Heart right ventricle (tissue), 16 donors: ENCODE results near the gene FBXO44. TPM values are rescaled to one million over a fixed set of nuclear protein-coding genes. Genes with fewer than 3 reads are reported as not detected.
"Not testable (repeated sequence)": the region's sequence is repeated elsewhere in the genome, so short reads cannot be mapped to it uniquely, and the experiment has no call there.

ENCODE experiments used
- ATAC-seq, 8 donors: fragments of 200-7000 bp; cut with Tn5 transposase; one replicate each; pipeline ENCODE4 v1.9.1; 2020; ENCODE audit warnings: mild to moderate bottlenecking in 8 of 8, moderate library complexity in 8 of 8, moderate number of reproducible peaks in 1 of 8
- DNase-seq, 2 donors: peaks; one replicate each; pipeline ENCODE4 v3.0.0-alpha.2; 2020
- H3K27ac ChIP-seq, 10 donors: fragments of 200-600 bp; sonication (generic) in 2 of 10; one replicate each; pipeline versions ENCODE4 v1.5.0 to v1.8.0; 2020 to 2022; ENCODE audit warnings: mild to moderate bottlenecking in 3 of 10
- H3K27me3 ChIP-seq, 7 donors: fragments of 200-600 bp; one replicate each; pipeline ENCODE4 v1.8.0; 2021 to 2022; ENCODE audit warnings: mild to moderate bottlenecking in 2 of 7
- H3K36me3 ChIP-seq, 9 donors: fragments of 200-600 bp; sonication (generic) in 1 of 9; one replicate each; pipeline versions ENCODE4 v1.5.0 to v1.8.0; 2020 to 2022; ENCODE audit warnings: mild to moderate bottlenecking in 2 of 9
- H3K4me1 ChIP-seq, 9 donors: fragments of 200-600 bp; sonication (generic) in 1 of 9; one replicate each; pipeline versions ENCODE4 v1.5.0 to v1.8.0; 2020 to 2022; ENCODE audit warnings: mild to moderate bottlenecking in 4 of 9
- H3K4me3 ChIP-seq, 10 donors: fragments of 200-600 bp; sonication (generic) in 2 of 10; one replicate each; pipeline versions ENCODE4 v1.5.0 to v1.8.0; 2020 to 2022; ENCODE audit warnings: mild to moderate bottlenecking in 7 of 10, moderate library complexity in 2 of 10
- H3K9me3 ChIP-seq, 11 donors: fragments of 200-600 bp in 10 of 11; sonication (generic) in 2 of 11; one replicate each; pipeline versions ENCODE4 v1.5.0 to v1.8.0; 2013 to 2022; ENCODE audit warnings: mild to moderate bottlenecking in 2 of 11, control low read depth in 1 of 11, moderate library complexity in 1 of 11
- whole genome bisulfite sequencing, 2 donors: extraction: QIAGEN DNeasy Blood & Tissue Kit; methylation state at CpG; one replicate each; pipeline ENCODE4 v1.1.7; 2013; ENCODE audit warnings: inconsistent platforms in 1 of 2; 5-methylcytosine and 5-hydroxymethylcytosine counted together
- intact Hi-C, 10 donors: fragments of 100-400 bp; cut with DNase I; formaldehyde crosslinking; loops; one replicate each; pipeline versions ENCODE4 v1.11.1 to v1.14.2; 2022
- long read RNA-seq, 3 donors: library from polyadenylated mRNA; unstranded; transcript quantifications; one replicate each; pipeline ENCODE4 v2.0.0, GENCODE V29; 2020 to 2021
- polyA plus RNA-seq, 2 donors: library from polyadenylated mRNA; stranded (reverse); fragments of 200-250 nt; gene quantifications; one replicate each; pipeline ENCODE4 v1.2.3, GENCODE V29; 2013
- total RNA-seq, 10 donors: library from RNA; stranded (reverse); fragmentation: NEBNext Ultra II Directional in 3 of 10; extraction: Animal tissue kit (Norgen Biotek cat#: 25700) in 3 of 10; gene quantifications; one replicate each; pipeline versions ENCODE4 v1.2.1 to v1.2.4, GENCODE V29; 2021 to 2023
- TF ChIP-seq, protein P1 (sequence below), 9 donors: fragments of 200-600 bp; sonication (generic) in 2 of 9; IDR thresholded peaks; one replicate each; pipeline versions ENCODE4 v1.5.0 to v1.8.0; 2021 to 2022; ENCODE audit warnings: antibody characterized with exemption in 9 of 9, mild to moderate bottlenecking in 5 of 9, moderate library complexity in 1 of 9
- donor health status: Arrhythmogenic right ventricular cardiomyopathy.
- donor health status: ischemic (EF 13 %, LVEDD 7.1; RV severe dilation, severe dysfunction).
- donor health status: healthy with polysubstance abuse.
- donor health status: DM: no; HTN: yes; CAD: no.
- donor health status: DM: no; HTN: no; CAD: no.
- donor health status: ischemic (EF 25% LVEDD 6.9; RV normal size, moderate dysfunction).
- donor health status: ischemic (EF 25% LVEDD 5.7; RV mildly dilated, moderate dysfunction).
- donor health status: healthy.
- donor health status: DM: yes; HTN: yes; CAD: no.
- donor health status: Ischemic cardiomyopathy.
- donor health status: ischemic (EF 35%, LVEDD 5.7; RV mildly dilated, moderate dysfunction).
- donor health status: nonischemic (EF 11% LVEDD 7.7; RV severe dilation, severe dysfunction).
- donor health status: DM: yes; HTN: yes; CAD: no.
- donor health status: PGD.
- donor health status: ischemic (EF 29% LVEDD 5.4; RV normal size, mild dysfunction).
- donor health status: nonischemic (EF 23%, LVEDD 6.1; RV moderate dilation, normal function).

FBXO44 gene, protein sequence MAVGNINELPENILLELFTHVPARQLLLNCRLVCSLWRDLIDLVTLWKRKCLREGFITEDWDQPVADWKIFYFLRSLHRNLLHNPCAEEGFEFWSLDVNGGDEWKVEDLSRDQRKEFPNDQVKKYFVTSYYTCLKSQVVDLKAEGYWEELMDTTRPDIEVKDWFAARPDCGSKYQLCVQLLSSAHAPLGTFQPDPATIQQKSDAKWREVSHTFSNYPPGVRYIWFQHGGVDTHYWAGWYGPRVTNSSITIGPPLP
- total RNA-seq (10 to 100 TPM; 10.1 to 17.7 (median 15.8) TPM), polyA plus RNA-seq (10 to 100 TPM; 14.6 to 28.2 TPM)
- long read RNA-seq, donor 1, transcript FBXO44-204 (5 exons, 1,734 nt): major isoform, 13 of 39 reads
- long read RNA-seq, donor 1, transcript FBXO44-202 (6 exons, 2,903 nt): minor isoform, 7 of 39 reads
- long read RNA-seq, donor 1, partial matches to known transcripts: 12 of 39 reads
- long read RNA-seq, donor 1, other reads (novel, unspliced or antisense): 6 of 39 reads
- long read RNA-seq, donor 2, transcript FBXO44-204 (5 exons, 1,734 nt): major isoform, 8 of 26 reads
- long read RNA-seq, donor 2, transcript FBXO44-202 (6 exons, 2,903 nt): minor isoform, 5 of 26 reads
- long read RNA-seq, donor 2, partial matches to known transcripts: 4 of 26 reads
- long read RNA-seq, donor 2, other reads (novel, unspliced or antisense): 8 of 26 reads
- long read RNA-seq, donor 3, transcript FBXO44-204 (5 exons, 1,734 nt): minor isoform, 9 of 36 reads
- long read RNA-seq, donor 3, transcript FBXO44-202 (6 exons, 2,903 nt): major isoform, 10 of 36 reads
- long read RNA-seq, donor 3, partial matches to known transcripts: 7 of 36 reads
- long read RNA-seq, donor 3, other reads (novel, unspliced or antisense): 7 of 36 reads

DNA sequence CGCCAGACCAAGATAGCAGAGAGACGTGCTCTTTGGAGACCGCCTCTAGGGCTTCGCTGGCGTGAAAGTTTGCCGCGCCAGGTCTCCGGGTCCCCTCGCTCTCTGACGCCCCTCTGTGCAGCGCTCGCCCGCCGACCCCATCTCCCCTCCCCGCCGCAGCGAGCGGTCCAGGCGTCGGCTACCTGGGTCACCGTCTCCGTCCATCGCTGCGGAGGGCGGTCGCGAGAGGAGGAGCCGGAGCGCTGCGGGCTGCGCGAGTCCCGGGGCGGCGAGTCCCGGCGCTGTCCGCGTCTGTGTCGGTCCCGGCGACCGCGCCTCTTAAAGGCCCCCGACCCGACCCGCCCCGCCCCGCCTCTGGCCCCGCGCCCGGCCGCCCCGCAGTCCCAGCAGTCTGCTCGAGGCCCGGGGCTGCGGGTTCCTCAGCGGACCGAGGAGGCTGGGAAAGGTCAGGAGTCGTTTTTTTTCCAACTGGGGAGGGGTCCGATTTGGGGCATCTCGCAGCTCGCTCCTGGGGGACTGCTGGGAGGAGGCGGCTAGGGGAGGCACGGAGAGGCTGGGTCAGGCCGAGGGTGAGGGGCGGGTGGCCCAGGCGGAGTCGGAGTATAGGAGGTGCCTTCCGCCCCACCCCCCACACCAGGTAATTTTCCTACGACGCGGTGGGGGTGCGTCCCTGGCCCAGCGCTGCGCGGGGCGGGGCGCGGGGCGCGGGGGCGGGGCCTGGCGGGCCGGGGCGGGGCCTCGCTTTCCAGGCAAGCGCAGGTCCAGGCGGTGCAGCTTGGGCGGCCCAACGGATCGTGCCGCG lies at the start of gene FBXO44, which contains the start of gene FBXO2:
TSS of gene FBXO44 (plus strand) at position 741 of the 802 bp plus-strand sequence. CDS start 959 bp downstream, outside the sequence.
TSS of gene FBXO2 (minus strand) at position 293 of the 802 bp plus-strand sequence. CDS start at position 204, 89 bp downstream.
- WGBS, 2 donors: 2 to 4% methylated on average over 80 to 94 of the region's 94 CpGs
- DNase-seq (peak; percentile 34 to 61), ATAC-seq (peak; percentile 23 to 82 (median 58))
- H3K36me3 ChIP-seq: peaks cover 0 to 24% (median 3%) of the 10 kb centered on the region in 9 donors
- peak within 1 kb of the TSS in 5 of 10 donors; percentile 15 to 66 (median 50) for H3K27ac ChIP-seq
- H3K9me3 ChIP-seq: no peaks in the 10 kb centered on the region
- peaks cover 4 to 34% (median 20%) of the 10 kb centered on the region in 9 donors for H3K4me1 ChIP-seq
- H3K4me3 ChIP-seq: peak within 1 kb of the TSS; percentile 33 to 77 (median 66)
- TF ChIP-seq, protein P1, sequence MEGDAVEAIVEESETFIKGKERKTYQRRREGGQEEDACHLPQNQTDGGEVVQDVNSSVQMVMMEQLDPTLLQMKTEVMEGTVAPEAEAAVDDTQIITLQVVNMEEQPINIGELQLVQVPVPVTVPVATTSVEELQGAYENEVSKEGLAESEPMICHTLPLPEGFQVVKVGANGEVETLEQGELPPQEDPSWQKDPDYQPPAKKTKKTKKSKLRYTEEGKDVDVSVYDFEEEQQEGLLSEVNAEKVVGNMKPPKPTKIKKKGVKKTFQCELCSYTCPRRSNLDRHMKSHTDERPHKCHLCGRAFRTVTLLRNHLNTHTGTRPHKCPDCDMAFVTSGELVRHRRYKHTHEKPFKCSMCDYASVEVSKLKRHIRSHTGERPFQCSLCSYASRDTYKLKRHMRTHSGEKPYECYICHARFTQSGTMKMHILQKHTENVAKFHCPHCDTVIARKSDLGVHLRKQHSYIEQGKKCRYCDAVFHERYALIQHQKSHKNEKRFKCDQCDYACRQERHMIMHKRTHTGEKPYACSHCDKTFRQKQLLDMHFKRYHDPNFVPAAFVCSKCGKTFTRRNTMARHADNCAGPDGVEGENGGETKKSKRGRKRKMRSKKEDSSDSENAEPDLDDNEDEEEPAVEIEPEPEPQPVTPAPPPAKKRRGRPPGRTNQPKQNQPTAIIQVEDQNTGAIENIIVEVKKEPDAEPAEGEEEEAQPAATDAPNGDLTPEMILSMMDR (IDR thresholded peaks at IDR 0.05): no peak
- intact Hi-C loops: loop anchor here in 3 of 10 donors (5.0 kb wide), 2 partner anchors 63 to 68 kb away; no protein-coding TSS in a partner anchor
- peaks cover 3 to 42% (median 15%) of the 10 kb centered on the region in 7 donors for H3K27me3 ChIP-seq

DNA sequence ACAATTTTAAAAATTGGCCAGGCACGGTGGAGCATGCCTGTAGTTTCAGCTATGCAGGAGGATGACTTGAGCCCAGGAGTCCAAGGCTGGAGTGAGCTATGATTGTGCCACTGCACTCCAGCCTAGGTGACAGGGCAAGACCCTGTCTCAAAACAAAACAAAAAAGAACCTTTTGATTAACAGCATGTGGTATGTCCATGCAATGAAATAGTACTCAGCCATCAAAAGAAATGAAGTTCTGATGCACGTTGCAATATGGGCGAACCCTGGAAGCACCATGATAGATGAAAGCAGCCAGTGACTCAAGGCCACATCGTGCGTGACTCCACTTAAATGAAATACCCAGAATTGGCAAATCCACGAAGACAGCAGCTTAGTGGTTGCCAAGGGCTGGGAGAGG lies 47.9 kb upstream of the FBXO44 start:
- no peaks in the 10 kb centered on the region for H3K4me1 ChIP-seq
- intact Hi-C loops: no loop called here
- no peak overlapping the region for H3K27ac ChIP-seq
- no peaks in the 10 kb centered on the region for H3K36me3 ChIP-seq
- H3K27me3 ChIP-seq: peaks cover 0 to 13% (median 10%) of the 10 kb centered on the region in 7 donors
- ATAC-seq: no peak
- TF ChIP-seq, protein P1 (IDR thresholded peaks at IDR 0.05): no peak
- WGBS, 2 donors: 79 to 91% methylated on average over 6 of the region's 6 CpGs
- no peak overlapping the region for H3K4me3 ChIP-seq
- peaks cover 0 to 5% (median 0%) of the 10 kb centered on the region in 11 donors for H3K9me3 ChIP-seq
- no peak for DNase-seq

DNA sequence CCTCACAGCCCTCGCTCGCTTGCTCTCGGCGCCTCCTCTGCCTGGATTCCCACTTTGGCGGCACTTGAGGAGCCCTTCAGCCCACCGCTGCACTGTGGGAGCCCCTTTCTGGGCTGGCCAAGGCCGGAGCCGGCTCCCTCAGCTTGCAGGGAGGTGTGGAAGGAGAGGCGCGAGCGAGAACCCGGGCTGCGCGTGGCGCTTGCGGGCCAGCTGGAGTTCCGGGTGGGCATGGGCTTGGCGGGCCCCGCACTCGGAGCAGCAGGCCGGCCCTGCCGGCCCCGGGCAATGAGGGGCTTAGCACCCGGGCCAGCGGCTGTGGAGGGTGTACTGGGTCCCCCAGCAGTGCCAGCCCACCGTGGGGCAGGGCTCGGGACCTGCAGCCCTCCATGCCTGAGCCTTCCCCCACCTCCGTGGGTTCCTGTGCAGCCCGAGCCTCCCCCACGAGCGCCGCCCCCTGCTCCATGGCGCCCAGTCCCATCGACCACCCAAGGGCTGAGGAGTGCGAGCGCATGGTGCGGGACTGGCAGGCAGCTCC lies 46.0 kb upstream of the FBXO44 start:
- intact Hi-C loops, H3K4me1 ChIP-seq, H3K9me3 ChIP-seq, H3K4me3 ChIP-seq, H3K36me3 ChIP-seq, H3K27ac ChIP-seq, ATAC-seq, DNase-seq: not testable (repeated sequence)
- WGBS, 2 donors: 94 to 97% methylated on average over 24 to 31 of the region's 37 CpGs
- peaks cover 0 to 15% (median 0%) of the 10 kb centered on the region in 7 donors for H3K27me3 ChIP-seq

DNA sequence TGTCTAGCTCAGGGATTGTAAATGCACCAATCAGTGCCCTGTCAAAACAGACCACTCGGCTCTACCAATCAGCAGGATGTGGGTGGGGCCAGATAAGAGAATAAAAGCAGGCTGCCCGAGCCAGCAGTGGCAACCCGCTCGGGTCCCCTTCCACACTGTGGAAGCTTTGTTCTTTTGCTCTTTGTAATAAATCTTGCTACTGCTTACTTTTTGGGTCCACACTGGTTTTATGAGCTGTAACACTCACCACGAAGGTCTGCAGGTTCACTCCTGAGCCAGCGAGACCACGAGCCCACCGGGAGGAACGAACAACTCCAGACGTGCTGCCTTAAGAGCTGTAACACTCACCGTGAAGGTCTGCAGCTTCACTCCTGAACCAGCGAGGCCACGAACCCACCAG lies 45.3 kb upstream of the FBXO44 start:
- H3K27ac ChIP-seq, H3K4me1 ChIP-seq, H3K9me3 ChIP-seq, ATAC-seq, H3K4me3 ChIP-seq, intact Hi-C loops, DNase-seq, H3K36me3 ChIP-seq: not testable (repeated sequence)
- peaks cover 0 to 16% (median 0%) of the 10 kb centered on the region in 7 donors for H3K27me3 ChIP-seq
- 79 to 83% methylated on average over 12 to 13 of the region's 13 CpGs for WGBS, 2 donors
